B cell (primary cell): ENCODE data around the gene SHANK1.

Experiments used
- CTCF ChIP-seq: fragments of 200-600 bp; IDR thresholded peaks from one replicate; pipeline ENCODE4 v1.8.0; 2022; ENCODE audit warnings: antibody characterized with exemption, mild to moderate bottlenecking
- EZH2 ChIP-seq: IDR thresholded peaks from 2 replicates; pipeline ENCODE4 v1.6.1; 2012; ENCODE audit warnings: borderline replicate concordance, low read depth, mild to moderate bottlenecking, moderate library complexity, low read length; ENCODE audit not compliant: insufficient read depth, poor library complexity, severe bottlenecking

GRCh38 chr19:50710094-50710493 lies 9.5 kb downstream of the SHANK1 start:
- no peak for TF ChIP-seq CTCF
- TF ChIP-seq EZH2 = no peak
